HG03060 (cell line): ENCODE measurements around the gene TBCB.
"Not testable (repeated sequence)": the region's sequence is repeated elsewhere in the genome, so short reads cannot be mapped to it uniquely, and the experiment has no call there.

Source experiments
- ATAC-seq: cut with Tn5 transposase; IDR thresholded peaks from one replicate; pipeline ENCODE4 v1.9.1; 2021; ENCODE audit warnings: low read depth, moderate number of reproducible peaks; ENCODE audit not compliant: unreplicated experiment

TBCB gene

GRCh38 chr19:36131221-36131620, 16.0 kb downstream of the TBCB start:
- ATAC-seq, result not testable (repeated sequence)

GRCh38 chr19:36134867-36135266, 19.6 kb downstream of the TBCB start:
- not testable (repeated sequence) for ATAC-seq

GRCh38 chr19:36136964-36137686, 21.9 kb downstream of the TBCB start:
- no peak for ATAC-seq

- no peak for ATAC-seq
Measured at GRCh38 chr19:36139120-36139472, 23.8 kb downstream of the TBCB start.

GRCh38 chr19:36139473-36140303, 24.4 kb downstream of the TBCB start, which contains the start of gene CAPNS1:
TSS of gene CAPNS1 (plus strand) at chr19:36140066. CDS start at chr19:36141012, 946 bp downstream.
- peak; percentile 74 for ATAC-seq

GRCh38 chr19:36140304-36141038, 25.2 kb downstream of the TBCB start:
- ATAC-seq, result no peak

- ATAC-seq, result no peak
Measured at GRCh38 chr19:36141039-36141927, 26.0 kb downstream of the TBCB start.

- ATAC-seq, result no peak
Measured at GRCh38 chr19:36142046-36142445, 26.8 kb downstream of the TBCB start.

GRCh38 chr19:36142496-36142895, 27.2 kb downstream of the TBCB start:
- ATAC-seq, result no peak

- ATAC-seq, result no peak
Measured at GRCh38 chr19:36144624-36145023, 29.4 kb downstream of the TBCB start.

GRCh38 chr19:36149673-36150406, 34.6 kb downstream of the TBCB start:
- no peak for ATAC-seq

- ATAC-seq, result no peak
Measured at GRCh38 chr19:36150586-36150985, 35.3 kb downstream of the TBCB start.

GRCh38 chr19:36151144-36152018, 36.1 kb downstream of the TBCB start:
- no peak for ATAC-seq

GRCh38 chr19:36152019-36152351, 36.7 kb downstream of the TBCB start:
- ATAC-seq, result no peak

GRCh38 chr19:36152352-36153091, 37.3 kb downstream of the TBCB start, which contains the start of gene COX7A1:
TSS of gene COX7A1 (minus strand) at chr19:36152447. CDS start at chr19:36152407, 40 bp downstream.
- ATAC-seq, result no peak

GRCh38 chr19:36153126-36153525, 37.9 kb downstream of the TBCB start:
- ATAC-seq, result no peak

- no peak for ATAC-seq
Measured at GRCh38 chr19:36160821-36161596, 45.7 kb downstream of the TBCB start.
